Trophoblast cell (in vitro differentiated cells and primary cell): Measurements from ENCODE around the gene ZNF469.

ENCODE experiments used
- DNase-seq, 2 donors: peaks; one replicate each; pipeline ENCODE4 v3.0.0-alpha.2; 2016
- H2AFZ ChIP-seq: 2 replicates; pipeline ENCODE4 v1.6.1; 2013; ENCODE audit warnings: low read length, moderate library complexity, mild to moderate bottlenecking; ENCODE audit not compliant: insufficient read depth, poor library complexity
- H2AK5ac ChIP-seq: 2 replicates; pipeline ENCODE4 v1.6.1; 2013; ENCODE audit warnings: mild to moderate bottlenecking, low read length
- H2BK120ac ChIP-seq: 2 replicates; pipeline ENCODE4 v1.6.1; 2013; ENCODE audit warnings: low read length, mild to moderate bottlenecking, moderate library complexity; ENCODE audit not compliant: insufficient read depth, poor library complexity
- H2BK12ac ChIP-seq: 2 replicates; pipeline ENCODE4 v1.6.1; 2013; ENCODE audit warnings: mild to moderate bottlenecking, low read length, moderate library complexity
- H2BK5ac ChIP-seq: 2 replicates; pipeline ENCODE4 v1.6.1; 2013; ENCODE audit warnings: low read length, low read depth, moderate library complexity, mild to moderate bottlenecking; ENCODE audit not compliant: poor library complexity
- H3K14ac ChIP-seq: 2 replicates; pipeline ENCODE4 v1.6.1; 2013; ENCODE audit warnings: mild to moderate bottlenecking, low read length
- H3K18ac ChIP-seq: 2 replicates; pipeline ENCODE4 v1.6.1; 2013; ENCODE audit warnings: mild to moderate bottlenecking, low read length
- H3K23ac ChIP-seq: 2 replicates; pipeline ENCODE4 v1.6.1; 2013; ENCODE audit warnings: low read length
- H3K27ac ChIP-seq: 2 replicates; pipeline ENCODE4 v1.5.1; 2013; ENCODE audit warnings: low read depth, mild to moderate bottlenecking, inconsistent platforms, low read length, moderate library complexity
- H3K27me3 ChIP-seq: 2 replicates; pipeline ENCODE4 v1.6.1; 2013; ENCODE audit warnings: inconsistent platforms, mild to moderate bottlenecking, low read length, moderate library complexity; ENCODE audit not compliant: insufficient read depth
- H3K36me3 ChIP-seq, 2 experiments: 1 replicate in 1 of 2; 2 replicates in 1 of 2; pipeline ENCODE4 v1.6.1; 2013; ENCODE audit warnings: low read length in 2 of 2, mild to moderate bottlenecking in 2 of 2, moderate library complexity in 1 of 2; ENCODE audit not compliant: insufficient read depth in 2 of 2, control insufficient read depth in 1 of 2
- H3K4ac ChIP-seq: 2 replicates; pipeline ENCODE4 v1.6.1; 2013; ENCODE audit warnings: low read depth, mild to moderate bottlenecking, low read length, moderate library complexity
- H3K4me1 ChIP-seq, 2 experiments: 1 replicate in 1 of 2; 2 replicates in 1 of 2; pipeline ENCODE4 v1.6.1; 2013; ENCODE audit warnings: low read length in 2 of 2, mild to moderate bottlenecking in 2 of 2, moderate library complexity in 1 of 2; ENCODE audit not compliant: insufficient read depth in 2 of 2, control insufficient read depth in 1 of 2
- H3K4me2 ChIP-seq: 2 replicates; pipeline ENCODE4 v1.6.1; 2013; ENCODE audit warnings: inconsistent platforms, mild to moderate bottlenecking, low read length, moderate library complexity
- H3K4me3 ChIP-seq: 2 replicates; pipeline ENCODE4 v1.5.1; 2013; ENCODE audit warnings: mild to moderate bottlenecking, low read depth, low read length, inconsistent platforms
- H3K79me1 ChIP-seq: one replicate; pipeline ENCODE4 v1.6.1; 2013; ENCODE audit warnings: low read length
- H3K79me2 ChIP-seq: 2 replicates; pipeline ENCODE4 v1.6.1; 2013; ENCODE audit warnings: low read length, mild to moderate bottlenecking; ENCODE audit not compliant: control insufficient read depth, insufficient read depth, poor library complexity
- H3K9ac ChIP-seq: 2 replicates; pipeline ENCODE4 v1.6.1; 2013; ENCODE audit warnings: mild to moderate bottlenecking, low read length
- H3K9me3 ChIP-seq: 2 replicates; pipeline ENCODE4 v1.6.1; 2013; ENCODE audit warnings: low read depth, mild to moderate bottlenecking, control low read depth, inconsistent platforms, low read length; ENCODE audit not compliant: insufficient read depth
- H4K12ac ChIP-seq: 2 replicates; pipeline ENCODE4 v1.6.1; 2013; ENCODE audit warnings: low read depth, mild to moderate bottlenecking, low read length, moderate library complexity
- H4K8ac ChIP-seq: 2 replicates; pipeline ENCODE4 v1.6.1; 2013; ENCODE audit warnings: low read depth, mild to moderate bottlenecking, low read length, moderate library complexity
- H4K91ac ChIP-seq: one replicate; pipeline ENCODE4 v1.6.1; 2013; ENCODE audit warnings: low read depth, mild to moderate bottlenecking, low read length, moderate library complexity
- WGBS: extraction: QIAGEN DNeasy Blood & Tissue Kit; methylation state at CpG from one replicate; pipeline ENCODE4 v1.1.7; 2013; ENCODE audit warnings: missing lambda C conversion rate; ENCODE audit not compliant: insufficient read length, insufficient coverage; ENCODE audit errors: extremely low coverage; 5-methylcytosine and 5-hydroxymethylcytosine counted together

Gene ZNF469

DNA sequence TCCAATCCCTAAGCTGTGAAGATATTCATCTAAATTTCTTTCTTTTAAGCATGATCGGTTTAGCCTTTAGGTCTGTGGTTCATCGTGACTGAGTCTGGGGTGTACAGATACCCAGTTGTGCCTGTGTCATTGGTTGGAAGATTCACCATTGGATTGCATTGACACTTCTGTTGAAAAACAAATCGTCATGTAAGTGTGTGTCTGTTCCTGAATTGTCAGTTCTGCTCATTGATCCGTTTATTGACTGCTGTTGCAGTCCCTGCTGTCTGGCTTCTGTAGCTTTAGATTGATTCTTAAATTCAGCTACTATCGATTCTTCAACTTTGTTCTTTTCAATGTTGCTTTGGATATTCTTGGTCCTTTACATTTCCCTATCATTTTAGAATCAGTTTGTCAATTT, 21.0 kb upstream of the ZNF469 start:
- Histone ChIP-seq H2AFZ (no peak overlapping the region), H3K4ac (no peak overlapping the region), H3K9ac (no peak overlapping the region), H3K4me2 (no peak overlapping the region), H3K79me1 (no peaks in the 10 kb centered on the region), H2BK120ac (no peak overlapping the region), H4K8ac (no peak overlapping the region), H4K91ac (no peak overlapping the region), H4K12ac (no peak overlapping the region), H3K27me3 (no peaks in the 10 kb centered on the region), H2BK5ac (no peak overlapping the region), H3K27ac (no peak overlapping the region), H3K18ac (no peak overlapping the region), H2BK12ac (no peak overlapping the region), H3K23ac (no peak overlapping the region), H3K36me3 (no peaks in the 10 kb centered on the region), H3K4me3 (no peak overlapping the region), H3K79me2 (no peaks in the 10 kb centered on the region), H2AK5ac (no peak overlapping the region), H3K9me3 (peaks cover 14% of the 10 kb centered on the region), H3K4me1 (no peaks in the 10 kb centered on the region), H3K14ac (no peak overlapping the region)
- no peak for DNase-seq
- no CpG with 5 or more reads among the region's 5 CpGs for WGBS

DNA sequence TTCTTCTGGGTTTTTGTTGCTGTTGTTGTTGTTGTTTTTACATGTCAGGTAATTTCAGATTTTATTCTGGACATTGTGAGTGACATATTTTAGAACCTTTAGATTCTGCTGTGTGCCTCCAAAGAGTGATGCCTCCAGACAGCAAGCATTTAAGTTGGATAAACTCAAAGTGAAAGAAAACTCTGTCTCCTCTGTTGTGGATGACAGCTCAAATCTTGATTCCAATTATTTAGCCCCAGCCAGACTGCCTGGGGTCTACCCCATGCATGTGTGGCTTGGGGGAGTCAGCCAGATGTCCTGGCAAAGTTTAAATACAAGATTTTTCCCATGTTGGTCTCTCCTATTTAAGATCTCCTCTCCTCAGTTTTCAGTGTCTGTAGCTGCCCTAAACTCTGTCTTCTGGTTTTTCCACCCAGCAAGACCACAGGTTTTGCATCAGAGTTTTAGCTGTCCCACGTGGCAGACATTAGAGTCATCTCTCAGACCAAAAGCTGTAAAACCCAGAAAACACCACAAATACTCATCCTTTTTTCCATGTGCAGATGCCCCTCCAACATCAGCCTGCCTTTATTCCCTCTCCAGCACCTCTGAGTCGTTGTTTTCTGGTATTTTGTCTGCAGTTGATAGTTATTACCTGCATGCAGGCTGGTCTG, 19.4 kb upstream of the ZNF469 start:
- Histone ChIP-seq H2BK12ac (no peak overlapping the region), H3K4me2 (no peak overlapping the region), H3K4me1 (no peaks in the 10 kb centered on the region), H2AFZ (no peak overlapping the region), H2BK5ac (no peak overlapping the region), H3K23ac (no peak overlapping the region), H3K18ac (no peak overlapping the region), H3K79me2 (no peaks in the 10 kb centered on the region), H3K4ac (no peak overlapping the region), H3K27me3 (no peaks in the 10 kb centered on the region), H2AK5ac (no peak overlapping the region), H4K8ac (no peak overlapping the region), H3K27ac (no peak overlapping the region), H4K12ac (no peak overlapping the region), H3K36me3 (no peaks in the 10 kb centered on the region), H3K9me3 (peaks cover 13% of the 10 kb centered on the region), H3K14ac (no peak overlapping the region), H3K79me1 (no peaks in the 10 kb centered on the region), H4K91ac (no peak overlapping the region), H3K4me3 (no peak overlapping the region), H3K9ac (no peak overlapping the region), H2BK120ac (no peak overlapping the region)
- no peak for DNase-seq
- no CpG with 5 or more reads among the region's 2 CpGs for WGBS

DNA sequence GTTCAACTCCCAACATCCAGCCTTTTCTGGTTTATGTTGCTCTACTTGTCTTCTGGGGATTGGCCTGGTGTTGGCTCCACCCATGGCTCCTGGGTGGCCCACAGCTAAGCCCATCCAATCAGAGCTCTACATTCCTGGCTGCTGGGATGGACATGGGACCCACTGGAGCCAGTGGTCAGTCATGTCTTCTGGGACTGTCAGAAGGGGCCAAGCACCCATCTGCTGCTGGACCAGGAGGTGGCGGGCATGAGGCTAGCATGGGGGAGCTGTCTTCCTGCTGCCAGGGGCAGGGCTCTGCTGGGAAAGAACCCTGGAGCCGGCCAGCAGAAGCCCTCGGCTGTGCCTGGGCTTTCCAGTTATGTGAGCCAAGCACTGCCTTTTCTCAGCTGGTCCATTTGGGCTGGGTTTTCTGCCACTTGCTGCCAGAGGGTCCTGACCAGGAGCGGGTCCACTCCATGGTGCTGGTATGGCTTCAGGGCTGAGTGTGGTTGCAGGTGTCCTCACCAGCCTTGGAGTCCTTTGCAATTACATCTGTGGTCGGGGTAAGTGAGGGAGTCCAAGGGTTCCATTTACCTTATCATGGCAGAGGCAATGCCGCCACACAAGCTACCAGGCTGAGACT, 17.4 kb upstream of the ZNF469 start:
- Histone ChIP-seq H3K9me3 (peaks cover 10% of the 10 kb centered on the region), H3K18ac (no peak overlapping the region), H4K91ac (no peak overlapping the region), H3K27me3 (no peaks in the 10 kb centered on the region), H3K4me2 (no peak overlapping the region), H2AK5ac (no peak overlapping the region), H3K4me3 (no peak overlapping the region), H3K23ac (no peak overlapping the region), H3K79me2 (no peaks in the 10 kb centered on the region), H2BK5ac (no peak overlapping the region), H3K14ac (no peak overlapping the region), H3K27ac (no peak overlapping the region), H3K4ac (no peak overlapping the region), H4K12ac (no peak overlapping the region), H3K9ac (peak overlapping the region; percentile 54), H3K36me3 (no peaks in the 10 kb centered on the region), H2BK12ac (no peak overlapping the region), H3K79me1 (no peaks in the 10 kb centered on the region), H2AFZ (no peak overlapping the region), H3K4me1 (no peaks in the 10 kb centered on the region), H4K8ac (no peak overlapping the region), H2BK120ac (no peak overlapping the region)
- DNase-seq: no peak
- no CpG with 5 or more reads among the region's 6 CpGs for WGBS

DNA sequence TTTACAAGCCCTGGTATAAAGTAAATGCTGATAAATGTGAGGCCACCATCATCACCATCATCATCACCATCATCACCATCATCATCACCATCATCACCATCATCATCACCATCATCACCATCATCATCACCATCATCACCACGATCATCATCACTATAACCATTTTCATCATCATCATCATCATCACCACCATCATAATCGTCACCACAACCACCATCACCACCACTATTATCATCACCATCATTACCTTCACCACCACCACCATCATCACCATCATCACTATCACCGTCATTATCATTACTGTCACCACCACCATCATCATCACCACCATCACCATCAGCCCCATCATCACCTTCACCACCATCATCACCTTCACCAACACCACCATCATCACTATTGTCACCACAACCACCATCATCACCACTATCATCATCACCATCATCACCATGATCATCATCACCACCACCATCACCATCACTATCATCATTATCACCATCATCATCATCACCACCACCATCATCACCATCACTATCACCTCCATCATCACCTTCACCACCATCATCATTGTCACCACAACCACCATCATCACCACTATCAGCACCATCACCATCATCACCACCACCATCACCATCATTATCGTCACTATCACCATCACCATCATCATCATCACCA, 16.6 kb upstream of the ZNF469 start:
- H4K91ac ChIP-seq: no peak overlapping the region
- H3K79me2 ChIP-seq: no peaks in the 10 kb centered on the region

More for the DNA sequence above, 16.6 kb upstream of the ZNF469 start:
- no peaks in the 10 kb centered on the region for H3K4me1 ChIP-seq
- no peak overlapping the region for H3K4ac ChIP-seq
- H2AK5ac ChIP-seq: no peak overlapping the region
- H4K8ac ChIP-seq: no peak overlapping the region
- H4K12ac ChIP-seq: no peak overlapping the region
- H3K36me3 ChIP-seq: no peaks in the 10 kb centered on the region
- no CpG with 5 or more reads among the region's 4 CpGs for WGBS
- DNase-seq: no peak
- H2AFZ ChIP-seq: no peak overlapping the region
- H3K4me3 ChIP-seq: peak overlapping the region; percentile 11
- no peaks in the 10 kb centered on the region for H3K27me3 ChIP-seq
- no peak overlapping the region for H3K27ac ChIP-seq
- H3K18ac ChIP-seq: no peak overlapping the region
- H2BK12ac ChIP-seq: no peak overlapping the region
- no peak overlapping the region for H3K9ac ChIP-seq
- H3K9me3 ChIP-seq: peaks cover 10% of the 10 kb centered on the region
- no peak overlapping the region for H3K4me2 ChIP-seq
- no peak overlapping the region for H2BK120ac ChIP-seq
- no peak overlapping the region for H3K14ac ChIP-seq
- H3K23ac ChIP-seq: no peak overlapping the region
- no peak overlapping the region for H2BK5ac ChIP-seq
- no peaks in the 10 kb centered on the region for H3K79me1 ChIP-seq
